ENCODE measurements around the gene CAMTA1. TPM values are rescaled to one million over a fixed set of nuclear protein-coding genes. Genes with fewer than 3 reads are reported as not detected.

CAMTA1 gene
- total RNA-seq, 1 experiment from 2014 or later: 69.0 TPM

- DNase-seq (ENCODE audit: low read depth): no peak
Observed at GRCh38 chr1:7278045-7278444, 492.8 kb downstream of the CAMTA1 start.

DNA sequence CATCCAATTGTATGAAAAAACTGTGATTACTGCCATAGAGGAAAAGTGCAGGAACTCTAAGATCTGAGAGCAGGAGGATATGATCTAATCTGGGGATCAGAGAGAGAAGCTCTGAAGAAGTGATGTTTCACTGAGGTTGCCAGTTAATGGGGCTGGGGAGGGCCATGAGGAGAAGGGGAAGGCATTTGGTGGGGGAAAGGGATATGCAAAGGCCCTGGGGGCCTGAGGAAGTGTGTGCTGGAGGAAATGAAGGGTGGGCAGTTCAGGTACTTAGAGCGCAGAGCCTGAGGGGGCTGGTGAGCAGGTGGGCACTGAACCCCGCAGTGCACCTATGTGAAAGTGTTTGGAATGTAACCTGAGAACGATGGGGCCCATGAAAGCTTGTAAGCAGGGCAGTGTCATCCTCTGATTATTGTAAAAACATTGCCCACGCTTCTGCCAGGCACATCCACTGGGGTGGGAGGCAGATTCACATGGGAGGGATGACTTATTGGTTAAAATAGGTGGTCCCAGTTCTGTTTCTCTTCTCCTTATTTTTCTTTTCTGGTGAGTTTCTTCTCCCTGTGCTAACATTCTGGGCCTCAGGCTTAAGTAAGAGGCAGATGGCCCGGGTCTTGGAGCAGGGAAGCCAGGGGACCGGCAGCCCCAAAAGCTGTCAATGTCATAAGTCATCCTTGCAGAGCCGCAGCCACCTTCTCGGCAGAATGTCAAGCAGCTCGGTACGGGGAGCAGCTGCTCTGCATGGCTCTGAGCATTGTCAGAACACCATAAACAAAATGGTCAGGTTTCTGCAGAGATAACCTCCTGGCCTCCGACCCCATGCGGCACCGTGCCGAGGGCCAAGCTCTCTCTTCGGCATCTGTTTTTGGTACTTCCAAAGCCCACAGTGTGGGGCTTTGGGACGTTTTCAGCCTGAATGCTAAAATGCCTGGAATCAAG, 493.8 kb downstream of the CAMTA1 start:
- DNase-seq (ENCODE audit: low read depth): no peak

DNA sequence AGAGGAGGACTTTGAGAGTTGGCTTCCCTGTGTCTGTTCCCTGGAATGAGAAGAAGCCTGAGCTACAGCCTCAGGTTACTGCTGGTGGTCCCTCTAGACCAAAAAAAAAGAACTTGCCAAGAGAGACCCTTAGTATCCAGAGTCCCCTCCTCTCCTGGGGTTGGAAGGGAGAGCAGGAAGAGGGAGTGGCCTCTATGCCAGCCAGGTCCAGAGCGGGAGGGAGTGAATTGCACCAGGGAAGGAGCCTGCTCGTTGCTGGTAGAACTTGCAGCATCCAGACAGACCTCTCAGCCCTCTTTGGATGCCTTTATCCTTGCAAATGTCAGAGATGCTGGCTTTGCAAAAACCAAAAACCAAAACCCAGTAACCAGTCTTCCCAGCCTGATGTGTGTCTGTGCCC, 494.5 kb downstream of the CAMTA1 start:
- DNase-seq (ENCODE audit: low read depth): no peak

GRCh38 chr1:7280347-7280960, 495.2 kb downstream of the CAMTA1 start:
- no peak for DNase-seq (ENCODE audit: low read depth)

DNA sequence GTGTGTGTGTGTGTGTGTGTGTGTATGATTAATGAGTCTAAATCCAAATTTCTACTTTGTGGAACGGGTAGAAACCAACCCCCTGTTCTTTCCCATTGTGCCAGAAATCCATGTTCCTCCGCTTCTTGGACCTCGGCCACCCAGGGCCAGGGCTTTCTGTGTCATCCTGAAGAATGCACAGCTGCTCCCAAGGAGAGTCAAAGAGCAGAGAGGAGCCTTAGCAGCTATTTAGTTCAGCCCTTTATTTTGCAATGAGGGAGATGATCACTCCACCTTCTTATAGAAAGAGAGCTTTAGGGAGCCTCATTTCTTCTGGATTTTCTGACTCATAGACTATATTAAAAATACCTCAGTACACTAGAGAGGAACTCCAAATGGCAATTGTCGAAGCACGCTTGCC, 496.6 kb downstream of the CAMTA1 start:
- DNase-seq (ENCODE audit: low read depth): peak; percentile 97

DNA sequence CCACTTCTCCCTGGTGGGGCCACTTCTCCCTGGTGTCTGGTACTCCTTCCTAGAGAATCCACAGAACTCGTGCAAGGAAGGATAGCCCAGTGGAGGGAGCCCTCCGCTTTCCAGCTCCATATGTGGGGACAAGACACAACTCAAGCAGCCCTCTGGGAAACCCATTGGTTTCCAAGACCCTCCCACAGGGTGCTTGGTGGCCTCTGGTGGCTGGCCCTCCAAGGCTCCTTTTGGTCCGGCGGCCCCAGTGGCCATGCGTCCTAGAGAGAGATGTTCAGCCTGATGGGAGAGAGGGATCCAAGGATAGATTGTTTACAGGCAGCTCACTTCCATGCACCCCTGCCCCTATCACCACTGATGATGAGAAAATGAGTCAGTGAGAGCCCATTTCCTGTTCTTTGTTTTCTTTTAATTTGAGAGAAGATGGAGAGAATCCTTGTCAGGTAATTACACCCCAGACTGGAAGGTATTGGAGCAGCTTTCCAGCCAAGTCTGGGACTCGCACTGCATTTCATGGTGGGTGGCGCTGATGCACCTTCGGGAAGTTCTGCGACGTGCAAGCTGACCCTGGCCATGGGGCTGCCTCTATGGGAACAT, 499.7 kb downstream of the CAMTA1 start:
- DNase-seq (ENCODE audit: low read depth): no peak

DNA sequence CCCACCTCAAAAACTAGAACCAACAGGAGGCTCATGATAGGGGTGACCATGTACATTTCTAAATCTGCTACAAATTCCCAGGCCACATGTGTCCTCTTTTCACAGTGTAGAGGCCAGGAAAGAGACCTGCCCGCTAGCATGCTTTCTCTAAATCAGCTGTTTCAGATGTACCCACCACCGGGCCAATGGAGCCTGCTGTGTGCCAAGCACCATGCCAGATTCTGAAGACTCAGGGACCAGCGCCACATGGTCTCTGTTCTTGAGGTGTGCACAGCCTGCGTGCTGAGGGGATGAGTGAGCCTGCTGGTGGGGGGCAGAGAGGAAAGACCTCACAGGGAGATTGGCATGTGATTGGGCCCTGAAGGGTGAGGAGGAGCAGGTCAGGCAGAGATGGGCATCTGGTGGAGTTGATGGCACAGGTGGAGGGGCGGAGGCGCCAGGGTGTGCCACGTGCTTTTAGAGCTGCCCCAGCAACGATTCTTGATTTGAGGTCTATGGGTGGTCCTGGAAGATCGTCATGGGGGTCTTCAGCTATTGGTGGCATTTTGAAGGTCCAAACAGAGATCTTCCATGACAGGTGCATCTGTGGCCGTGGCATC, 500.7 kb downstream of the CAMTA1 start:
- no peak for DNase-seq (ENCODE audit: low read depth)

GRCh38 chr1:7287013-7287412, 501.8 kb downstream of the CAMTA1 start:
- no peak for DNase-seq (ENCODE audit: low read depth)

DNA sequence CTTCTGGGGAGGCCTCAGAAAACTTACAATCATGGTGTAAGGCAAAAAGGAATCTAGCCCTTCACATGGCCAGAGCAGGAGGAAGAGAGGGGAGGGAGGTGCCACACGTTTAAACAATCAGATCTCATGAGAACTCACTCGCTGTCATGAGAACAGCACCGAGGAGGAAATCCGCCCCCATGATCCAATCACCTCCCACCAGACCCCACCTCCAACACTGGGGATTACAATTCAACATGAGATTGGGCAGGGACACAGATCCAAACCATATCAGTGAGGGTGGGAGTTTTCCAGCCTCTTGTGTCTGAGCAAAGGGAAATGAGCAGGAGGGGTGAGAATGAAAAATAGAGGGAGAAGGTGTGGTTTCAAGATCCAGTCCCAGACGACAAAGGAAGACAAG, 503.7 kb downstream of the CAMTA1 start:
- no peak for DNase-seq (ENCODE audit: low read depth)

GRCh38 chr1:7289694-7290093, 504.4 kb downstream of the CAMTA1 start:
- no peak for DNase-seq (ENCODE audit: low read depth)

- DNase-seq (ENCODE audit: low read depth): peak; percentile 94
Observed at GRCh38 chr1:7290971-7291970, 506.0 kb downstream of the CAMTA1 start.

GRCh38 chr1:7292036-7292681, 506.9 kb downstream of the CAMTA1 start:
- no peak for DNase-seq (ENCODE audit: low read depth)

DNA sequence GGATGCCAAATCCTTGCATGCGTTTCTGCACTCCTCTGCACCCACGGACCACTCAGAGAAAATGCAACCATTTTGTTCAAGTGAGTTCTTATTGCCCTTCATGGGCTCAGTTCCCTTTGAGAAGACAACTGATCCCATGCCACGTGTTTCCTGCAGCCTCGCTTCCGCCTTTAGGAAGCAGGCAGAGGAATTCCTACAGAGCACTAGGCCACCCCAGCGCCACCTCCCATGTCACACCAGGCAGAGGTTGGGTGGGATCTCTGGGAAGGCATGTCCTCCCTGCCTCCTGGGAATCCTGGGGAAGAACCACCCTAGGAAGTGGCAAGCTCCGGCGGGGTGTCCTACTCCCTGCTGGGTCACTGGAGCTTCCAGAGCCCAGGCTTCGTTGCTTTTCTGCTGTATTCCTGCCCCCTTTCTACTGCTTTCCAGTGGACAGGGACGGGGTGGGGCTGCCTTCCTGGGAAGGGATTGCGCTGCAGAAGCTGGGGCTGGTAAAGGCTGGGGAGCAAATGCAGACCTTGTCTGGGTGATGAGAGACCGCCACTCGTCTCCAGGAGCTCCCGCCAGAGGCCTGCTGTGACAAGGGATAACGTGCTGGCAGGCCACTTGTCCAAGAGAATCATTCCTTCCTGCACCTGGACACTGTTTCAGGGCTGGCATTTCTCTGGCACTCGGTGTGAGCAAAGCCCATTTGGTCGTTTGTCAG, 507.6 kb downstream of the CAMTA1 start:
- DNase-seq (ENCODE audit: low read depth): no peak

DNA sequence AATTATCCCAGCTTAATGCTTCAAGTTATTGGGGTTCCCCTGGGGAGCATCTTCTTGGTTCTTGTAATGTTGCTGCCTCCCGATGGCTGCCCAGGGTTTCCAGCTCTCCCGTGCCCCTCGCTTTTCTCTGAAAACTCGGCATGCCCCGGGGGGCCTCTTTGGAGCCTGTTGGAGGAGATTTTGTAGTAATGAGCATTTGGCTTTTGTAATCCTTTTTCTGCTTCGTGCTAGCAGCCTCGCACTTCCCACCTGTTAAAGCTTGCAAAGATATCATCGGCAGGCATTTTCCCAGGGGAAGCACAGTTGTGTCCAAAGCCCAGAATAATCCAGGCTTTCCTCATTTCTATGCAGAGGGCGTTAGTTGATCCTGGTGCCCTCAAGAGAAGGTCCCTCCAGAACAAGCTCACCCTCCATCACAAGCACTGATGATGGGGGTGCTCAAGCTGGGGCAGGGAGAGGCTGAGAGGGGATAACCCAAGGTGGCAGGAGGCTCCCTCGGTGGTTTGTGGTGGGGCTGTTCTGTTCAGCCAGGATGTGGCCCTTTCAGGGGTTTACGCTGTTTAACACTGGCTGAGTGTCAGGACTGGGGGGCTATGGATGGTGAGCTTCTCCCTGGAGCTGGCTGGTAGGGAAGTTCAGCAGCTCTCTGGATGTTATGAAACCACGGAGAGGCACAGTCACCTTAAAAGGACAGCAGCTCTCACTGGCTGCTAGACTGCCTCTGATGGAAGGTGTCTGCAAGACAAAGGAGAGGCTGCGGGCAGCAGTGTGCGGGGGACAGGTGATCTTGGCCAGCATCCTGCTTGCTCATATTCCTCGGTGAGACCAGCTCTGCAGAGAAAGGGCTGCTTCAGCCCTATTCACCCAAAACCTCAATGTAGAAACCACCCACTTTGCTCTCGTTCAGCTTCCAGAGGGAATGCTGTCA, 508.7 kb downstream of the CAMTA1 start:
- DNase-seq (ENCODE audit: low read depth): peak; percentile 59

GRCh38 chr1:7294636-7295035, 509.4 kb downstream of the CAMTA1 start:
- no peak for DNase-seq (ENCODE audit: low read depth)

- DNase-seq (ENCODE audit: low read depth): no peak
Observed at GRCh38 chr1:7295946-7296345, 510.7 kb downstream of the CAMTA1 start.

- no peak for DNase-seq (ENCODE audit: low read depth)
Observed at GRCh38 chr1:7296968-7297367, 511.7 kb downstream of the CAMTA1 start.

GRCh38 chr1:7298145-7298544, 512.9 kb downstream of the CAMTA1 start:
- DNase-seq (ENCODE audit: low read depth): no peak

GRCh38 chr1:7298749-7299151, 513.5 kb downstream of the CAMTA1 start:
- DNase-seq (ENCODE audit: low read depth): peak; percentile 58

Measured in LHCN-M2 (cell line).